ENCODE results near the gene LSS. TPM values are rescaled to one million over a fixed set of nuclear protein-coding genes. Genes with fewer than 3 reads are reported as not detected.

LSS gene
- polyA plus RNA-seq, 1 donor (not counting 4 experiments of a cell fraction or from before 2014, with no cell fraction given): 105 TPM

DNA sequence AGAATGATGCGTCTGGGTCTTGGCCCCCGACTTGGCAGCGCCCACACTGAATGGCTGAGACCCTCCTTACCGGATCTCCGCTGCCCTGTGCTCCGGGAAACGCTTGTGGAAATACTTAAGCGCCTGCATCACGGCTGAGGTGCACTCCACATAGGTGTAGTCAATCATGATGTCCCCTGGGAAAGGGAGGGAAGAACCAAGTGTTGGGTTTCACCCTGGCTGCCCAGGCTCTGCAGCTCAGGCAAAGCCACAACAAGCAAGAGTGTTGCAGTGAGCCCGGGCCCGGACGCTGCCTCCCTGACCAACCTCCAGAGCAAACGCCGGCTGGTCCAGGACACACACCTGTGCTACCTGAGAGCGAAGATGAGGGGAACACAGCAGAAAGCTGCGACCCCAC lies 22.8 kb downstream of the LSS start:
- H4K20me1 ChIP-seq (ENCODE audit: control insufficient read depth, extremely low read depth, insufficient read depth, low read length): no peaks in the 10 kb centered on the region
- DNase-seq (ENCODE audit: low read depth, low spot score) (no peak), FAIRE-seq (no peak)
- no peak overlapping the region for H3K4me2 ChIP-seq (ENCODE audit: control insufficient read depth, extremely low read depth, insufficient read depth, low read depth, low read length)
- dilution Hi-C loops (cut with MboI; ENCODE audit: extremely low pct_ligation_motif_present, low sequenced_read_pairs): no loop called here
- no peak overlapping the region for H3K4me3 ChIP-seq (ENCODE audit: control insufficient read depth in 2 of 3, extremely low read depth in 1 of 3, insufficient read depth in 2 of 3, low read depth in 1 of 3, low read length in 3 of 3)
- no peaks in the 10 kb centered on the region for H3K9me1 ChIP-seq (ENCODE audit: control insufficient read depth, extremely low read depth, insufficient read depth, low read length)
- H3K36me3 ChIP-seq (ENCODE audit: control insufficient read depth in 2 of 2, extremely low read depth in 1 of 2, insufficient read depth in 2 of 2, low read length in 2 of 2): peaks cover 56 to 63% of the 10 kb centered on the region in 2 experiments
- TF ChIP-seq EZH2 (IDR thresholded peaks at IDR 0.05; ENCODE audit: low read length): no peak
- TF ChIP-seq, protein P1, sequence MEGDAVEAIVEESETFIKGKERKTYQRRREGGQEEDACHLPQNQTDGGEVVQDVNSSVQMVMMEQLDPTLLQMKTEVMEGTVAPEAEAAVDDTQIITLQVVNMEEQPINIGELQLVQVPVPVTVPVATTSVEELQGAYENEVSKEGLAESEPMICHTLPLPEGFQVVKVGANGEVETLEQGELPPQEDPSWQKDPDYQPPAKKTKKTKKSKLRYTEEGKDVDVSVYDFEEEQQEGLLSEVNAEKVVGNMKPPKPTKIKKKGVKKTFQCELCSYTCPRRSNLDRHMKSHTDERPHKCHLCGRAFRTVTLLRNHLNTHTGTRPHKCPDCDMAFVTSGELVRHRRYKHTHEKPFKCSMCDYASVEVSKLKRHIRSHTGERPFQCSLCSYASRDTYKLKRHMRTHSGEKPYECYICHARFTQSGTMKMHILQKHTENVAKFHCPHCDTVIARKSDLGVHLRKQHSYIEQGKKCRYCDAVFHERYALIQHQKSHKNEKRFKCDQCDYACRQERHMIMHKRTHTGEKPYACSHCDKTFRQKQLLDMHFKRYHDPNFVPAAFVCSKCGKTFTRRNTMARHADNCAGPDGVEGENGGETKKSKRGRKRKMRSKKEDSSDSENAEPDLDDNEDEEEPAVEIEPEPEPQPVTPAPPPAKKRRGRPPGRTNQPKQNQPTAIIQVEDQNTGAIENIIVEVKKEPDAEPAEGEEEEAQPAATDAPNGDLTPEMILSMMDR (optimal IDR thresholded peaks at IDR 0.05 in 1 of 3, IDR thresholded peaks at IDR 0.05 in 1 of 3, conservative IDR thresholded peaks at IDR 0.05 in 1 of 3; ENCODE audit: extremely low read depth in 1 of 3, insufficient read depth in 2 of 3, low read length in 3 of 3): no peak
- peaks cover 6% of the 10 kb centered on the region for H3K79me2 ChIP-seq (ENCODE audit: control insufficient read depth, insufficient read depth, low read length)
- H3K9ac ChIP-seq (ENCODE audit: control insufficient read depth, extremely low read depth, insufficient read depth, low read length): no peak overlapping the region
- no peaks in the 10 kb centered on the region for H3K4me1 ChIP-seq (ENCODE audit: control insufficient read depth, extremely low read depth, insufficient read depth, low read length)
- no peaks in the 10 kb centered on the region for H3K27me3 ChIP-seq (ENCODE audit: control insufficient read depth, extremely low read depth, insufficient read depth, low read length)
- H3K9me3 ChIP-seq (ENCODE audit: control insufficient read depth, low read depth, low read length): no peaks in the 10 kb centered on the region
- H3K27ac ChIP-seq (ENCODE audit: control insufficient read depth, insufficient read depth, low read length): no peak overlapping the region
- H2AFZ ChIP-seq (ENCODE audit: control insufficient read depth, low read length): no peak overlapping the region

DNA sequence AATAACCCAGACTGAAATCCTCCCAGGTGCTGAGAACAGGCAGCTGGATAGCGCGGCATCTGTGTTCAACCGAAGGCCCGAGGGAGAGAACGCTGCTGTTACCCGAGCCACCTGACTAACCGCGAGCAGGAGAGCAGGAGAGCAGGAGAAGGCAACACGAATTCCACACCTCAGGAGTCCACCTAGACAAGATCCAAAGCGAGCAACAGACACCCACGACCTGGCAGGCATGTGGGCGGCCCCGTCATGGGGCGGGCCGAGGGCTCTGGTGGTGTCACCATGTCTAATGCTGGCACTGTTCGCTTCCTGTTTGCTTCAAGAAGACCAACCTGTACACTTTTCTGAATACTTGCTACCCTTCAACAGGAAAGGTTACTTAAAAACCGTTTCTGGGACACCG lies 23.4 kb downstream of the LSS start:
- FAIRE-seq: no peak
- H3K9me1 ChIP-seq (ENCODE audit: control insufficient read depth, extremely low read depth, insufficient read depth, low read length): no peaks in the 10 kb centered on the region
- no peak overlapping the region for H3K9ac ChIP-seq (ENCODE audit: control insufficient read depth, extremely low read depth, insufficient read depth, low read length)

More for the DNA sequence above, 23.4 kb downstream of the LSS start:
- Histone ChIP-seq H3K4me1 (ENCODE audit: control insufficient read depth, extremely low read depth, insufficient read depth, low read length) (no peaks in the 10 kb centered on the region), H4K20me1 (ENCODE audit: control insufficient read depth, extremely low read depth, insufficient read depth, low read length) (no peaks in the 10 kb centered on the region), H3K27ac (ENCODE audit: control insufficient read depth, insufficient read depth, low read length) (no peak overlapping the region), H3K4me3 (ENCODE audit: control insufficient read depth in 2 of 3, extremely low read depth in 1 of 3, insufficient read depth in 2 of 3, low read depth in 1 of 3, low read length in 3 of 3) (no peak overlapping the region), H2AFZ (ENCODE audit: control insufficient read depth, low read length) (no peak overlapping the region), H3K4me2 (ENCODE audit: control insufficient read depth, extremely low read depth, insufficient read depth, low read depth, low read length) (no peak overlapping the region), H3K9me3 (ENCODE audit: control insufficient read depth, low read depth, low read length) (no peaks in the 10 kb centered on the region), H3K27me3 (ENCODE audit: control insufficient read depth, extremely low read depth, insufficient read depth, low read length) (no peaks in the 10 kb centered on the region), H3K36me3 (ENCODE audit: control insufficient read depth in 2 of 2, extremely low read depth in 1 of 2, insufficient read depth in 2 of 2, low read length in 2 of 2) (peaks cover 53 to 58% of the 10 kb centered on the region in 2 experiments), H3K79me2 (ENCODE audit: control insufficient read depth, insufficient read depth, low read length) (peaks cover 10% of the 10 kb centered on the region)
- dilution Hi-C loops (cut with MboI; ENCODE audit: extremely low pct_ligation_motif_present, low sequenced_read_pairs): no loop called here
- TF ChIP-seq, protein P1 (optimal IDR thresholded peaks at IDR 0.05 in 1 of 3, IDR thresholded peaks at IDR 0.05 in 1 of 3, conservative IDR thresholded peaks at IDR 0.05 in 1 of 3; ENCODE audit: extremely low read depth in 1 of 3, insufficient read depth in 2 of 3, low read length in 3 of 3): no peak
- TF ChIP-seq EZH2 (IDR thresholded peaks at IDR 0.05; ENCODE audit: low read length): no peak
- no peak for DNase-seq (ENCODE audit: low read depth, low spot score)
